Measurements from ENCODE around the gene RNF212. TPM values are rescaled to one million over a fixed set of nuclear protein-coding genes. Genes with fewer than 3 reads are reported as not detected.

RNF212 gene
- total RNA-seq, 2 donors from 2014 or later: 7.1 to 15.3 TPM

GRCh38 chr4:1080432-1080831 is 32.9 kb downstream of the RNF212 start:
- H3K36me3 ChIP-seq: no peaks in the 10 kb centered on the region
- TF ChIP-seq POLR2AphosphoS5 (IDR thresholded peaks at IDR 0.05): no peak
- no peak for TF ChIP-seq CTCF (IDR thresholded peaks at IDR 0.05)
- TF ChIP-seq POLR2A (IDR thresholded peaks at IDR 0.05): no peak
- H3K27me3 ChIP-seq (replicated peaks; ENCODE audit: insufficient read depth): no peaks in the 10 kb centered on the region
- no peak overlapping the region for H3K27ac ChIP-seq
- DNase-seq (ENCODE audit: low spot score): no peak
- no peaks in the 10 kb centered on the region for H3K4me1 ChIP-seq (replicated peaks)
- no peaks in the 10 kb centered on the region for H3K9me3 ChIP-seq
- H3K4me3 ChIP-seq: no peak overlapping the region
- 94% methylated on average over 9 of the region's 9 CpGs for WGBS
- intact Hi-C loops (cut with DNase I): no loop called here

- 90% methylated on average over 17 of the region's 17 CpGs for WGBS
- DNase-seq (ENCODE audit: low spot score): no peak
- Histone ChIP-seq H3K4me3 (no peak overlapping the region), H3K9me3 (no peaks in the 10 kb centered on the region), H3K4me1 (replicated peaks) (no peaks in the 10 kb centered on the region), H3K27me3 (replicated peaks; ENCODE audit: insufficient read depth) (no peaks in the 10 kb centered on the region), H3K36me3 (no peaks in the 10 kb centered on the region), H3K27ac (no peak overlapping the region)
- TF ChIP-seq POLR2A (IDR thresholded peaks at IDR 0.05): no peak
- no peak for TF ChIP-seq POLR2AphosphoS5 (IDR thresholded peaks at IDR 0.05)
- TF ChIP-seq CTCF (IDR thresholded peaks at IDR 0.05): no peak
- intact Hi-C loops (cut with DNase I): no loop called here
Measured at GRCh38 chr4:1079711-1080265, 33.6 kb downstream of the RNF212 start.

- DNase-seq (ENCODE audit: low spot score): no peak
- TF ChIP-seq POLR2AphosphoS5 (IDR thresholded peaks at IDR 0.05) (no peak), CTCF (IDR thresholded peaks at IDR 0.05) (no peak), POLR2A (IDR thresholded peaks at IDR 0.05) (no peak)
- WGBS: 94% methylated on average over 5 of the region's 5 CpGs
- no peak overlapping the region for H3K27ac ChIP-seq
- intact Hi-C loops (cut with DNase I): no loop called here
- H3K36me3 ChIP-seq: no peaks in the 10 kb centered on the region
- H3K9me3 ChIP-seq: no peaks in the 10 kb centered on the region
- no peak overlapping the region for H3K4me3 ChIP-seq
- no peaks in the 10 kb centered on the region for H3K27me3 ChIP-seq (replicated peaks; ENCODE audit: insufficient read depth)
- no peaks in the 10 kb centered on the region for H3K4me1 ChIP-seq (replicated peaks)
Measured at GRCh38 chr4:1078490-1078889, 34.9 kb downstream of the RNF212 start.

GRCh38 chr4:1077711-1078477 is 35.5 kb downstream of the RNF212 start:
- 89% methylated on average over 27 of the region's 27 CpGs for WGBS
- no peaks in the 10 kb centered on the region for H3K27me3 ChIP-seq (replicated peaks; ENCODE audit: insufficient read depth)
- TF ChIP-seq POLR2AphosphoS5 (IDR thresholded peaks at IDR 0.05) (no peak), POLR2A (IDR thresholded peaks at IDR 0.05) (no peak), CTCF (IDR thresholded peaks at IDR 0.05) (no peak)
- intact Hi-C loops (cut with DNase I): no loop called here
- no peaks in the 10 kb centered on the region for H3K9me3 ChIP-seq
- no peak overlapping the region for H3K27ac ChIP-seq
- H3K4me1 ChIP-seq (replicated peaks): no peaks in the 10 kb centered on the region
- H3K36me3 ChIP-seq: no peaks in the 10 kb centered on the region
- H3K4me3 ChIP-seq: no peak overlapping the region
- DNase-seq (ENCODE audit: low spot score): no peak
